HepG2 (cell line): ENCODE data around the gene LTA4H. TPM values are rescaled to one million over a fixed set of nuclear protein-coding genes. Genes with fewer than 3 reads are reported as not detected.

Experiments used
- ATAC-seq: fragments of 200-7000 bp; cut with Tn5 transposase; 3 replicates; pipeline ENCODE4 v1.9.1; 2020; ENCODE audit warnings: mild to moderate bottlenecking, moderate library complexity
- BruUV-seq: library from RNA; stranded (reverse); fragments of 400-500 nt; replicated peaks from 2 replicates; lab custom pipeline; 2021; lab: Mats Ljungman, UMichigan
- CTCF ChIA-PET: fragments of 300-600 bp; formaldehyde crosslinking; extraction: SDS; loops from one replicate; lab custom pipeline; 2021; ENCODE audit warnings: low total read pairs, inconsistent platforms, low intra/inter-chr PET ratio; lab: Yijun Ruan, JAX
- POLR2A ChIA-PET: fragments of 350-600 bp; sonication (Branson Sonifier 250); formaldehyde crosslinking; loops from one replicate; lab custom pipeline; 2020; ENCODE audit warnings: antibody characterized with exemption, inconsistent platforms; lab: Yijun Ruan, JAX
- DNase-seq: peaks from one replicate; pipeline ENCODE4 v3.0.0-alpha.2; 2015; ENCODE audit warnings: low spot score
- FAIRE-seq: peaks from 3 replicates; lab custom pipeline; 2011; peaks lifted over from hg19 to GRCh38; lab: Jason Lieb, UNC
- H2AFZ ChIP-seq: one replicate; pipeline ENCODE4 v1.6.1; 2011; ENCODE audit warnings: low read length, inconsistent platforms
- H3K27ac ChIP-seq: fragments of 300-600 bp; 3 replicates; pipeline ENCODE4 v1.8.0; 2011; ENCODE audit warnings: mixed run types, mild to moderate bottlenecking, mixed read lengths, low read length, inconsistent platforms; ENCODE audit not compliant: insufficient read depth; ENCODE audit errors: extremely low read length
- H3K27me3 ChIP-seq, 2 experiments: fragments of 200-600 bp in 1 of 2; 2 replicates in 1 of 2; 3 replicates in 1 of 2; pipeline versions ENCODE4 v1.6.0 to v1.8.0; 2011; ENCODE audit warnings: low read length in 2 of 2, mild to moderate bottlenecking in 2 of 2, moderate library complexity in 2 of 2, inconsistent platforms in 1 of 2; ENCODE audit not compliant: insufficient read depth in 2 of 2, control insufficient read depth in 1 of 2
- H3K36me3 ChIP-seq, 2 experiments: fragments of 200-600 bp in 1 of 2; replicated peaks in 1 of 2; 2 replicates in 1 of 2; 3 replicates in 1 of 2; pipeline versions ENCODE4 v1.5.1 to v1.8.0; 2011; ENCODE audit warnings: low read length in 2 of 2, inconsistent platforms in 1 of 2; ENCODE audit not compliant: insufficient read depth in 2 of 2, control insufficient read depth in 1 of 2
- H3K4me1 ChIP-seq: 2 replicates; pipeline ENCODE4 v1.5.1; 2012; ENCODE audit warnings: low read length, inconsistent platforms; ENCODE audit not compliant: insufficient read depth
- H3K4me2 ChIP-seq: 2 replicates; pipeline ENCODE4 v1.6.0; 2011; ENCODE audit warnings: low read depth, low read length, inconsistent platforms
- H3K4me3 ChIP-seq, 3 experiments: fragments of 200-600 bp in 1 of 3; sonication (generic), shearing (Covaris generic) in 1 of 3; replicated peaks in 1 of 3; 2 replicates each; pipeline ENCODE4 v1.5.1; 2011 to 2016; ENCODE audit warnings: low read length in 3 of 3, inconsistent platforms in 2 of 3, low read depth in 2 of 3, mild to moderate bottlenecking in 2 of 3, control low read depth in 1 of 3, mixed read lengths in 1 of 3; ENCODE audit not compliant: insufficient read depth in 1 of 3
- H3K79me2 ChIP-seq: one replicate; pipeline ENCODE4 v1.6.1; 2011; ENCODE audit warnings: low read length, inconsistent platforms; ENCODE audit not compliant: insufficient read depth
- H3K9ac ChIP-seq: 2 replicates; pipeline ENCODE4 v1.6.0; 2011; ENCODE audit warnings: mild to moderate bottlenecking, low read depth, low read length, inconsistent platforms; ENCODE audit not compliant: insufficient read depth
- H3K9me3 ChIP-seq: 2 replicates; pipeline ENCODE4 v1.5.1; 2012; ENCODE audit warnings: mild to moderate bottlenecking, low read length
- H4K20me1 ChIP-seq: 2 replicates; pipeline ENCODE4 v1.6.0; 2011; ENCODE audit warnings: inconsistent platforms, mild to moderate bottlenecking, low read length, moderate library complexity; ENCODE audit not compliant: insufficient read depth
- HNF4A ChIP-seq: sonication (generic); formaldehyde crosslinking; IDR thresholded peaks from 2 replicates; pipeline ENCODE4 v1.4.0; 2020; ENCODE audit warnings: missing genetic modification reagents
- NONO ChIP-seq, 2 experiments: fragments of 450-650 bp in 1 of 2; sonication (generic) in 1 of 2; formaldehyde crosslinking in 1 of 2; IDR thresholded peaks in 1 of 2; conservative IDR thresholded peaks in 1 of 2; 2 replicates each; pipeline versions ENCODE4 v1.6.1 to v1.8.0; 2017 to 2022; ENCODE audit warnings: mild to moderate bottlenecking in 1 of 2, missing genetic modification reagents in 1 of 2, moderate library complexity in 1 of 2
- PAWR ChIP-seq: sonication (generic); formaldehyde crosslinking; IDR thresholded peaks from 2 replicates; pipeline ENCODE4 v1.4.0; 2020; ENCODE audit warnings: missing genetic modification reagents, mild to moderate bottlenecking, borderline replicate concordance
- POLR2G ChIP-seq: fragments of 200-400 bp; formaldehyde crosslinking; IDR thresholded peaks from 2 replicates; pipeline ENCODE4 v1.6.1; 2018; ENCODE audit warnings: mild to moderate bottlenecking, low read depth, low read length, moderate library complexity
- RBFOX2 ChIP-seq: fragments of 200-400 bp; formaldehyde crosslinking; IDR thresholded peaks from 2 replicates; pipeline ENCODE4 v1.6.1; 2017; ENCODE audit warnings: low read depth, mild to moderate bottlenecking, low read length
- SP4 ChIP-seq: sonication (generic); formaldehyde crosslinking; IDR thresholded peaks from 2 replicates; pipeline ENCODE4 v1.8.1; 2023; ENCODE audit warnings: mild to moderate bottlenecking, missing genetic modification reagents
- THAP7 ChIP-seq: sonication (generic); formaldehyde crosslinking; IDR thresholded peaks from 2 replicates; pipeline ENCODE4 v1.8.1; 2023; ENCODE audit warnings: mild to moderate bottlenecking, missing genetic modification reagents
- ZBTB20 ChIP-seq: sonication (generic); formaldehyde crosslinking; IDR thresholded peaks from 2 replicates; pipeline ENCODE4 v1.8.1; 2023; ENCODE audit warnings: missing genetic modification reagents, low read depth, mild to moderate bottlenecking, borderline replicate concordance
- ZNF10 ChIP-seq: sonication (generic); formaldehyde crosslinking; IDR thresholded peaks from 2 replicates; pipeline ENCODE4 v1.4.0; 2020; ENCODE audit warnings: mild to moderate bottlenecking, low read depth, missing genetic modification reagents, borderline replicate concordance
- ZNF503 ChIP-seq: sonication (generic); formaldehyde crosslinking; IDR thresholded peaks from 2 replicates; pipeline ENCODE4 v1.4.0; 2020; ENCODE audit warnings: missing genetic modification reagents
- ZNF850 ChIP-seq: sonication (generic); formaldehyde crosslinking; conservative IDR thresholded peaks from 2 replicates; pipeline ENCODE4 v1.9.0; 2021; ENCODE audit warnings: mild to moderate bottlenecking, missing genetic modification reagents
- WGBS: methylation state at CpG from one replicate; pipeline ENCODE4 v1.1.6; 2017; ENCODE audit warnings: low lambda C conversion rate; 5-methylcytosine and 5-hydroxymethylcytosine counted together
- in situ Hi-C: cut with HindIII; loops from 2 replicates; pipeline ENCODE4 v1.10.0; 2017; ENCODE audit warnings: low pct_unique_long_range_greater_than_20kb; ENCODE audit not compliant: extremely low pct_ligation_motif_present
- intact Hi-C: fragments of 100-400 bp; cut with micrococcal nuclease; formaldehyde crosslinking; loops from one replicate; pipeline ENCODE4 v1.10.0; 2022; ENCODE audit not compliant: unreplicated experiment
- polyA plus RNA-seq, 8 experiments: library from polyadenylated mRNA; depleted of rRNA in 3 of 8; stranded (reverse) in 7 of 8; unstranded in 1 of 8; fragments of >200 nt; fragmentation: Illumina TruSeq in 4 of 8; extraction: Trizol in 4 of 8; gene quantifications; 2 replicates each; pipeline versions ENCODE4 v1.2.1 to v1.2.3, GENCODE V29; 2011 to 2016; ENCODE audit warnings: low read depth in 4 of 8, missing spikeins in 1 of 8, mixed read lengths in 1 of 8; ENCODE audit not compliant: insufficient read depth in 1 of 8
- total RNA-seq, 5 experiments: library from RNA; depleted of rRNA; stranded (reverse); fragments of >200 nt; fragmentation: Illumina TruSeq; extraction: Trizol; gene quantifications; 2 replicates each; pipeline ENCODE4 v1.2.3, GENCODE V29; 2016; ENCODE audit warnings: low read depth in 1 of 5
- TF ChIP-seq, protein P1 (sequence below): sonication (generic); formaldehyde crosslinking; IDR thresholded peaks from 2 replicates; pipeline ENCODE4 v1.8.0; 2022; ENCODE audit warnings: mild to moderate bottlenecking, missing genetic modification reagents, moderate library complexity
- TF ChIP-seq, protein P2 (sequence below): sonication (generic); formaldehyde crosslinking; IDR thresholded peaks from 2 replicates; pipeline ENCODE4 v1.8.0; 2022; ENCODE audit warnings: missing genetic modification reagents, mild to moderate bottlenecking, borderline replicate concordance
- TF ChIP-seq, protein P3 (sequence below): sonication (generic); formaldehyde crosslinking; IDR thresholded peaks from 2 replicates; pipeline ENCODE4 v1.4.0; 2020; ENCODE audit warnings: missing genetic modification reagents, borderline replicate concordance

The LTA4H gene
- total and polyA plus RNA-seq, 2 of the 13 experiments (the other 11 are each of a cell fraction or from before 2014, with no cell fraction given), result 87.5 to 90.4 TPM

GRCh38 chr12:95980437-95980836, 55.0 kb downstream of the LTA4H start:
- no peaks in the 10 kb centered on the region for H3K27me3 ChIP-seq
- POLR2A ChIA-PET, result interaction anchor here (1.0 kb wide), 1 partner anchor 8 kb away, joined by 3 read pairs; no protein-coding TSS in a partner anchor
- intact Hi-C loops, result no loop called here
- BruUV-seq, result no TSS peak
- in situ Hi-C loops, result loop anchor here (25.0 kb wide), 1 partner anchor 393 kb away; no protein-coding TSS in a partner anchor
- H2AFZ ChIP-seq, result no peak overlapping the region
- CTCF ChIA-PET, result no interaction called here
- H3K79me2 ChIP-seq, result no peaks in the 10 kb centered on the region
- H3K27ac ChIP-seq, result no peak overlapping the region
- no peak overlapping the region for H3K9ac ChIP-seq
- H4K20me1 ChIP-seq, result no peaks in the 10 kb centered on the region
- FAIRE-seq (no peak), DNase-seq (no peak), ATAC-seq (no peak)
- peaks cover 55% of the 10 kb centered on the region for H3K4me1 ChIP-seq
- no peak overlapping the region for H3K4me2 ChIP-seq
- H3K36me3 ChIP-seq, result no peaks in the 10 kb centered on the region
- WGBS, result 89% methylated on average over 4 of the region's 5 CpGs
- no peak overlapping the region for H3K4me3 ChIP-seq
- no peaks in the 10 kb centered on the region for H3K9me3 ChIP-seq
- no peak for TF ChIP-seq ZNF850 (CRISPR knock-in tag)
- no peak for TF ChIP-seq POLR2G
- TF ChIP-seq ZNF10 (CRISPR knock-in tag), result no peak
- TF ChIP-seq HNF4A (CRISPR knock-in tag), result no peak
- no peak for TF ChIP-seq RBFOX2
- TF ChIP-seq, protein P1, sequence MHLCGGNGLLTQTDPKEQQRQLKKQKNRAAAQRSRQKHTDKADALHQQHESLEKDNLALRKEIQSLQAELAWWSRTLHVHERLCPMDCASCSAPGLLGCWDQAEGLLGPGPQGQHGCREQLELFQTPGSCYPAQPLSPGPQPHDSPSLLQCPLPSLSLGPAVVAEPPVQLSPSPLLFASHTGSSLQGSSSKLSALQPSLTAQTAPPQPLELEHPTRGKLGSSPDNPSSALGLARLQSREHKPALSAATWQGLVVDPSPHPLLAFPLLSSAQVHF (CRISPR knock-in tag), result no peak
- TF ChIP-seq THAP7 (CRISPR knock-in tag), result no peak
- no peak for TF ChIP-seq ZBTB20
- TF ChIP-seq SP4, result no peak
- TF ChIP-seq, protein P2, sequence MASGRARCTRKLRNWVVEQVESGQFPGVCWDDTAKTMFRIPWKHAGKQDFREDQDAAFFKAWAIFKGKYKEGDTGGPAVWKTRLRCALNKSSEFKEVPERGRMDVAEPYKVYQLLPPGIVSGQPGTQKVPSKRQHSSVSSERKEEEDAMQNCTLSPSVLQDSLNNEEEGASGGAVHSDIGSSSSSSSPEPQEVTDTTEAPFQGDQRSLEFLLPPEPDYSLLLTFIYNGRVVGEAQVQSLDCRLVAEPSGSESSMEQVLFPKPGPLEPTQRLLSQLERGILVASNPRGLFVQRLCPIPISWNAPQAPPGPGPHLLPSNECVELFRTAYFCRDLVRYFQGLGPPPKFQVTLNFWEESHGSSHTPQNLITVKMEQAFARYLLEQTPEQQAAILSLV (CRISPR knock-in tag), result no peak
- no peak for TF ChIP-seq NONO (IDR thresholded peaks at IDR 0.05)
- no peak for TF ChIP-seq NONO (CRISPR knock-in tag; conservative IDR thresholded peaks at IDR 0.05)
- no peak for TF ChIP-seq ZNF503 (CRISPR knock-in tag)
- TF ChIP-seq PAWR (CRISPR knock-in tag), result no peak
- TF ChIP-seq, protein P3, sequence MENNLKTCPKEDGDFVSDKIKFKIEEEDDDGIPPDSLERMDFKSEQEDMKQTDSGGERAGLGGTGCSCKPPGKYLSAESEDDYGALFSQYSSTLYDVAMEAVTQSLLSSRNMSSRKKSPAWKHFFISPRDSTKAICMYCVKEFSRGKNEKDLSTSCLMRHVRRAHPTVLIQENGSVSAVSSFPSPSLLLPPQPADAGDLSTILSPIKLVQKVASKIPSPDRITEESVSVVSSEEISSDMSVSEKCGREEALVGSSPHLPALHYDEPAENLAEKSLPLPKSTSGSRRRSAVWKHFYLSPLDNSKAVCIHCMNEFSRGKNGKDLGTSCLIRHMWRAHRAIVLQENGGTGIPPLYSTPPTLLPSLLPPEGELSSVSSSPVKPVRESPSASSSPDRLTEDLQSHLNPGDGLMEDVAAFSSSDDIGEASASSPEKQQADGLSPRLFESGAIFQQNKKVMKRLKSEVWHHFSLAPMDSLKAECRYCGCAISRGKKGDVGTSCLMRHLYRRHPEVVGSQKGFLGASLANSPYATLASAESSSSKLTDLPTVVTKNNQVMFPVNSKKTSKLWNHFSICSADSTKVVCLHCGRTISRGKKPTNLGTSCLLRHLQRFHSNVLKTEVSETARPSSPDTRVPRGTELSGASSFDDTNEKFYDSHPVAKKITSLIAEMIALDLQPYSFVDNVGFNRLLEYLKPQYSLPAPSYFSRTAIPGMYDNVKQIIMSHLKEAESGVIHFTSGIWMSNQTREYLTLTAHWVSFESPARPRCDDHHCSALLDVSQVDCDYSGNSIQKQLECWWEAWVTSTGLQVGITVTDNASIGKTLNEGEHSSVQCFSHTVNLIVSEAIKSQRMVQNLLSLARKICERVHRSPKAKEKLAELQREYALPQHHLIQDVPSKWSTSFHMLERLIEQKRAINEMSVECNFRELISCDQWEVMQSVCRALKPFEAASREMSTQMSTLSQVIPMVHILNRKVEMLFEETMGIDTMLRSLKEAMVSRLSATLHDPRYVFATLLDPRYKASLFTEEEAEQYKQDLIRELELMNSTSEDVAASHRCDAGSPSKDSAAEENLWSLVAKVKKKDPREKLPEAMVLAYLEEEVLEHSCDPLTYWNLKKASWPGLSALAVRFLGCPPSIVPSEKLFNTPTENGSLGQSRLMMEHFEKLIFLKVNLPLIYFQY, result no peak
